Astrocyte (in vitro differentiated cells and primary cell): ENCODE measurements around the gene RRAS. TPM values are rescaled to one million over a fixed set of nuclear protein-coding genes. Genes with fewer than 3 reads are reported as not detected.
"Not testable (repeated sequence)": the region's sequence is repeated elsewhere in the genome, so short reads cannot be mapped to it uniquely, and the experiment has no call there.

Experiments used
- DNase-seq: peaks from one replicate; pipeline ENCODE4 v3.0.0-alpha.2; 2010; ENCODE audit warnings: low read depth
- FAIRE-seq: peaks from 2 replicates; lab custom pipeline; 2011; peaks lifted over from hg19 to GRCh38; lab: Jason Lieb, UNC
- H2AFZ ChIP-seq: 2 replicates; pipeline ENCODE4 v1.6.0; 2012; ENCODE audit warnings: low read depth, low read length, inconsistent platforms
- H3K27ac ChIP-seq: 2 replicates; pipeline ENCODE4 v1.5.1; 2011; ENCODE audit warnings: low read depth, low read length, inconsistent platforms
- H3K27me3 ChIP-seq: 2 replicates; pipeline ENCODE4 v1.6.0; 2011; ENCODE audit warnings: low read length, inconsistent platforms; ENCODE audit not compliant: insufficient read depth
- H3K36me3 ChIP-seq: 2 replicates; pipeline ENCODE4 v1.5.1; 2011; ENCODE audit warnings: low read length, inconsistent platforms; ENCODE audit not compliant: insufficient read depth
- H3K4me1 ChIP-seq: 2 replicates; pipeline ENCODE4 v1.5.1; 2011; ENCODE audit warnings: low read length, inconsistent platforms; ENCODE audit not compliant: insufficient read depth
- H3K4me2 ChIP-seq: 2 replicates; pipeline ENCODE4 v1.6.0; 2012; ENCODE audit warnings: low read length, inconsistent platforms
- H3K4me3 ChIP-seq: 2 replicates; pipeline ENCODE4 v1.5.1; 2011; ENCODE audit warnings: low read depth, mild to moderate bottlenecking, low read length, inconsistent platforms; ENCODE audit not compliant: insufficient read depth
- H3K79me2 ChIP-seq: 2 replicates; pipeline ENCODE4 v1.6.0; 2012; ENCODE audit warnings: mild to moderate bottlenecking, low read length, inconsistent platforms; ENCODE audit not compliant: insufficient read depth
- H3K9ac ChIP-seq: 2 replicates; pipeline ENCODE4 v1.6.0; 2012; ENCODE audit warnings: mild to moderate bottlenecking, low read length, inconsistent platforms
- H3K9me3 ChIP-seq: 2 replicates; pipeline ENCODE4 v1.5.1; 2012; ENCODE audit warnings: low read depth, mild to moderate bottlenecking, low read length, inconsistent platforms; ENCODE audit not compliant: insufficient read depth
- H4K20me1 ChIP-seq: 2 replicates; pipeline ENCODE4 v1.6.0; 2012; ENCODE audit warnings: low read length, inconsistent platforms; ENCODE audit not compliant: insufficient read depth
- H3K27ac Mint-ChIP-seq: one replicate; pipeline ENCODE4 v1.8.0; 2021; ENCODE audit warnings: mild to moderate bottlenecking, mixed read lengths; ENCODE audit not compliant: unreplicated experiment
- H3K27me3 Mint-ChIP-seq: one replicate; pipeline ENCODE4 v1.8.0; 2021; ENCODE audit warnings: low read depth, mixed read lengths; ENCODE audit not compliant: unreplicated experiment
- H3K36me3 Mint-ChIP-seq: one replicate; pipeline ENCODE4 v1.8.0; 2021; ENCODE audit warnings: low read depth, mixed read lengths; ENCODE audit not compliant: unreplicated experiment
- H3K4me1 Mint-ChIP-seq: one replicate; pipeline ENCODE4 v1.8.0; 2021; ENCODE audit warnings: low read depth, mixed read lengths; ENCODE audit not compliant: unreplicated experiment
- H3K4me3 Mint-ChIP-seq: one replicate; pipeline ENCODE4 v1.8.0; 2021; ENCODE audit warnings: mild to moderate bottlenecking, moderate library complexity, mixed read lengths; ENCODE audit not compliant: unreplicated experiment
- H3K9me3 Mint-ChIP-seq: one replicate; pipeline ENCODE4 v1.8.0; 2021; ENCODE audit warnings: mild to moderate bottlenecking, mixed read lengths; ENCODE audit not compliant: unreplicated experiment
- CTCF ChIP-seq: IDR thresholded peaks from 2 replicates; pipeline ENCODE4 v1.5.1; 2011; ENCODE audit warnings: low read depth, mild to moderate bottlenecking, inconsistent platforms, low read length, moderate library complexity; ENCODE audit not compliant: insufficient read depth
- EZH2 ChIP-seq: IDR thresholded peaks from 2 replicates; pipeline ENCODE4 v1.6.1; 2012; ENCODE audit warnings: mild to moderate bottlenecking, low read length, inconsistent platforms; ENCODE audit not compliant: insufficient read depth
- total RNA-seq: library from RNA; stranded (reverse); gene quantifications from 2 replicates; pipeline ENCODE4 v1.2.1, GENCODE V29; 2021

Gene RRAS
- total RNA-seq, 1 donor from 2014 or later: 94.7 TPM

GRCh38 chr19:49626226-49626625 is 13.7 kb downstream of the RRAS start:
- Histone ChIP-seq H3K27ac (no peak overlapping the region), H3K4me2 (no peak overlapping the region), H3K9me3 (no peaks in the 10 kb centered on the region), H3K9ac (no peak overlapping the region), H3K4me1 (peaks cover 6% of the 10 kb centered on the region), H4K20me1 (peaks cover 28% of the 10 kb centered on the region), H3K79me2 (no peaks in the 10 kb centered on the region), H3K27me3 (no peaks in the 10 kb centered on the region), H2AFZ (no peak overlapping the region), H3K36me3 (peaks cover 13% of the 10 kb centered on the region), H3K4me3 (no peak overlapping the region)
- DNase-seq (no peak), FAIRE-seq (no peak)
- no peaks in the 10 kb centered on the region for H3K9me3 Mint-ChIP-seq
- H3K4me3 Mint-ChIP-seq: no peak overlapping the region
- TF ChIP-seq EZH2 (no peak), CTCF (no peak)
- no peaks in the 10 kb centered on the region for H3K27me3 Mint-ChIP-seq
- H3K4me1 Mint-ChIP-seq: peaks cover 3% of the 10 kb centered on the region
- H3K27ac Mint-ChIP-seq: no peak overlapping the region
- H3K36me3 Mint-ChIP-seq: peaks cover 17% of the 10 kb centered on the region

GRCh38 chr19:49624967-49625910 is 14.7 kb downstream of the RRAS start:
- no peak overlapping the region for H3K27ac ChIP-seq
- Mint-ChIP-seq H3K27ac (no peak overlapping the region), H3K27me3 (no peaks in the 10 kb centered on the region), H3K4me3 (no peak overlapping the region), H3K4me1 (peaks cover 3% of the 10 kb centered on the region), H3K36me3 (peaks cover 17% of the 10 kb centered on the region), H3K9me3 (no peaks in the 10 kb centered on the region)
- no peaks in the 10 kb centered on the region for H3K4me1 ChIP-seq
- DNase-seq (no peak), FAIRE-seq (no peak)
- peaks cover 13% of the 10 kb centered on the region for H3K36me3 ChIP-seq
- H3K9ac ChIP-seq: no peak overlapping the region
- H2AFZ ChIP-seq: no peak overlapping the region
- H4K20me1 ChIP-seq: peaks cover 23% of the 10 kb centered on the region
- H3K4me2 ChIP-seq: no peak overlapping the region
- no peaks in the 10 kb centered on the region for H3K9me3 ChIP-seq
- no peaks in the 10 kb centered on the region for H3K27me3 ChIP-seq
- peaks cover 2% of the 10 kb centered on the region for H3K79me2 ChIP-seq
- TF ChIP-seq CTCF (no peak), EZH2 (no peak)
- no peak overlapping the region for H3K4me3 ChIP-seq

DNA sequence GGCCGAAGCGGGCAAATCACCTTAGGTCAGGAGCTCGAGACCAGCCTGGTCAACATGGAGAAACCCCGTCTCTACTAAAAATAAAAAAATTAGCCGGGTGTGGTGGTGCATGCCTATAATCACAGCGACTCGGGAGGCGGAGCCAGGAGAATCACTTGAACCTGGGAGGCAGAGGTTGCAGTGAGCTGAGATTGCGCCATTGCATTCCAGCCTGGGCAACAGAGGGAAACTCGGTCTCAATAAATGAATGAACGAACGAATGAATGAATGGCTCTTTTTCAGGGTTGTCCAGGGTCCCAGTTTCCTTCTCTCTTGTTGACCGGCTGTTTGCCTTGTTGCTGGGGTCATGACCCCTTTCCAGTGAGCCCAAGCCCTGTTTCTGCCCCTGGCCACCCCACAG is 22.1 kb downstream of the RRAS start:
- not testable (repeated sequence) for DNase-seq, H3K9me3 ChIP-seq, H3K9me3 Mint-ChIP-seq, H3K4me3 ChIP-seq, H2AFZ ChIP-seq, FAIRE-seq, H3K27me3 Mint-ChIP-seq, H3K9ac ChIP-seq, H3K27me3 ChIP-seq, H3K27ac Mint-ChIP-seq, H3K4me2 ChIP-seq, H3K27ac ChIP-seq, H3K4me3 Mint-ChIP-seq
- H3K4me1 ChIP-seq: peaks cover 21% of the 10 kb centered on the region
- Mint-ChIP-seq H3K4me1 (peaks cover 14% of the 10 kb centered on the region), H3K36me3 (peaks cover 18% of the 10 kb centered on the region)
- peaks cover 29% of the 10 kb centered on the region for H3K36me3 ChIP-seq
- H3K79me2 ChIP-seq: peaks cover 43% of the 10 kb centered on the region
- peaks cover 45% of the 10 kb centered on the region for H4K20me1 ChIP-seq
